Fibroblast of lung (primary cell): ENCODE results near the gene UROC1. TPM values are rescaled to one million over a fixed set of nuclear protein-coding genes. Genes with fewer than 3 reads are reported as not detected.

Experiments
- DNase-seq, 2 donors: peaks; one replicate each; pipeline versions ENCODE4 v3.0.0 to v3.0.0-alpha.2; 2010; ENCODE audit warnings: low read depth in 2 of 2
- H2AFZ ChIP-seq: 2 replicates; pipeline ENCODE4 v1.5.1; 2012; ENCODE audit warnings: low read length, control low read depth, inconsistent platforms
- H3K27ac ChIP-seq: 2 replicates; pipeline ENCODE4 v1.5.1; 2011; ENCODE audit warnings: low read length, control low read depth; ENCODE audit not compliant: insufficient read depth
- H3K27me3 ChIP-seq: 2 replicates; pipeline ENCODE4 v1.5.1; 2011; ENCODE audit warnings: mild to moderate bottlenecking, low read length; ENCODE audit not compliant: control insufficient read depth, insufficient read depth
- H3K36me3 ChIP-seq: 2 replicates; pipeline ENCODE4 v1.5.1; 2011; ENCODE audit warnings: low read length; ENCODE audit not compliant: control insufficient read depth, insufficient read depth
- H3K4me1 ChIP-seq: 2 replicates; pipeline ENCODE4 v1.5.1; 2011; ENCODE audit warnings: low read length; ENCODE audit not compliant: control insufficient read depth, insufficient read depth; ENCODE audit errors: extremely low read depth
- H3K4me2 ChIP-seq: 2 replicates; pipeline ENCODE4 v1.5.1; 2011; ENCODE audit warnings: low read length, control low read depth; ENCODE audit not compliant: insufficient read depth; ENCODE audit errors: extremely low read depth
- H3K4me3 ChIP-seq, 4 experiments: fragments of 200-600 bp in 1 of 4; sonication (generic) in 1 of 4; replicated peaks in 1 of 4; 2 replicates each; pipeline ENCODE4 v1.5.1; 2011 to 2016; ENCODE audit warnings: low read length in 4 of 4, low read depth in 3 of 4, mild to moderate bottlenecking in 3 of 4, control low read depth in 2 of 4, inconsistent platforms in 1 of 4, mixed read lengths in 1 of 4; ENCODE audit not compliant: insufficient read depth in 1 of 4; ENCODE audit errors: control extremely low read depth in 1 of 4
- H3K79me2 ChIP-seq: 2 replicates; pipeline ENCODE4 v1.5.1; 2012; ENCODE audit warnings: mild to moderate bottlenecking, low read length, inconsistent platforms; ENCODE audit not compliant: control insufficient read depth, insufficient read depth
- H3K9ac ChIP-seq: 2 replicates; pipeline ENCODE4 v1.5.1; 2011; ENCODE audit warnings: mild to moderate bottlenecking, low read length, control low read depth; ENCODE audit not compliant: insufficient read depth
- H3K9me3 ChIP-seq: 2 replicates; pipeline ENCODE4 v1.5.1; 2012; ENCODE audit warnings: low read depth, low read length; ENCODE audit not compliant: control insufficient read depth, insufficient read depth
- H4K20me1 ChIP-seq: 2 replicates; pipeline ENCODE4 v1.5.1; 2011; ENCODE audit warnings: low read length; ENCODE audit not compliant: control insufficient read depth, insufficient read depth; ENCODE audit errors: extremely low read depth
- EZH2 ChIP-seq: IDR thresholded peaks from 2 replicates; pipeline ENCODE4 v1.5.1; 2012; ENCODE audit warnings: low read length, control low read depth, mild to moderate bottlenecking; ENCODE audit errors: missing control alignments
- polyA plus RNA-seq, 2 donors: library from polyadenylated mRNA; depleted of rRNA in 1 of 2; stranded (reverse) in 1 of 2; unstranded in 1 of 2; fragments of >200 nt; gene quantifications; 2 replicates each; pipeline ENCODE4 v1.2.1, GENCODE V29; 2011 to 2012; ENCODE audit warnings: missing spikeins in 1 of 2
- total RNA-seq: library from RNA; depleted of rRNA; stranded (reverse); fragments of >200 nt; gene quantifications from 2 replicates; pipeline ENCODE4 v1.2.1, GENCODE V29; 2014
- TF ChIP-seq, protein P1 (sequence below), 2 donors: IDR thresholded peaks in 1 of 2; conservative IDR thresholded peaks in 1 of 2; 1 replicate in 1 of 2; 2 replicates in 1 of 2; pipeline ENCODE4 v1.5.1; 2011 to 2012; ENCODE audit warnings: low read length in 2 of 2, control low read depth in 1 of 2, inconsistent platforms in 1 of 2, low read depth in 1 of 2, mild to moderate bottlenecking in 1 of 2

Gene UROC1
- total and polyA plus RNA-seq, 2 donors (not counting 1 experiment from before 2014, with no cell fraction given) = not detected

DNA sequence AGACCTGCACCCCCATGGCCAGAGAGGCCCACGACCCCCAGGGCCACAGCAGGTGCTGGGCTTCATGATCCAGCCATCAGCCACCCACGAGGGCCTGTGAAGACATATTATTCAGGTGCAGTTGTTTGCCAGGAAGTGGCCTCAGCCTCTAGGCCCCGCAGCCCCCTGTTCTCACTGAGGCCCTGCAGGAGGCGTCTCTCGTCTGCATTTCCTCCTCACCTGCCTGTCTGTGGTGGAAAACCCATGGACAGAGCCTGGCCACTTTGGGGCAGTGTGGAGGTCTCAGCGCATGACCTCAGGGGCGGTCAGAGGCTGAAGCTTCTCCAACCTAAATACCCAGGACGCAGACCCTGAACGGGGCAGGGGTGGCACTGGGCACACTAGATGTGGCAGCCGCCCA is 18.6 kb downstream of the UROC1 start:
- H3K79me2 ChIP-seq = no peaks in the 10 kb centered on the region
- no peaks in the 10 kb centered on the region for H3K4me1 ChIP-seq
- TF ChIP-seq EZH2 = no peak
- TF ChIP-seq, protein P1, sequence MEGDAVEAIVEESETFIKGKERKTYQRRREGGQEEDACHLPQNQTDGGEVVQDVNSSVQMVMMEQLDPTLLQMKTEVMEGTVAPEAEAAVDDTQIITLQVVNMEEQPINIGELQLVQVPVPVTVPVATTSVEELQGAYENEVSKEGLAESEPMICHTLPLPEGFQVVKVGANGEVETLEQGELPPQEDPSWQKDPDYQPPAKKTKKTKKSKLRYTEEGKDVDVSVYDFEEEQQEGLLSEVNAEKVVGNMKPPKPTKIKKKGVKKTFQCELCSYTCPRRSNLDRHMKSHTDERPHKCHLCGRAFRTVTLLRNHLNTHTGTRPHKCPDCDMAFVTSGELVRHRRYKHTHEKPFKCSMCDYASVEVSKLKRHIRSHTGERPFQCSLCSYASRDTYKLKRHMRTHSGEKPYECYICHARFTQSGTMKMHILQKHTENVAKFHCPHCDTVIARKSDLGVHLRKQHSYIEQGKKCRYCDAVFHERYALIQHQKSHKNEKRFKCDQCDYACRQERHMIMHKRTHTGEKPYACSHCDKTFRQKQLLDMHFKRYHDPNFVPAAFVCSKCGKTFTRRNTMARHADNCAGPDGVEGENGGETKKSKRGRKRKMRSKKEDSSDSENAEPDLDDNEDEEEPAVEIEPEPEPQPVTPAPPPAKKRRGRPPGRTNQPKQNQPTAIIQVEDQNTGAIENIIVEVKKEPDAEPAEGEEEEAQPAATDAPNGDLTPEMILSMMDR (conservative IDR thresholded peaks at IDR 0.05 in 1 of 2, IDR thresholded peaks at IDR 0.05 in 1 of 2; ENCODE audit: low read depth in 1 of 2, low read length in 2 of 2) = no peak
- H3K4me3 ChIP-seq = no peak overlapping the region
- no peak overlapping the region for H3K27ac ChIP-seq
- no peak overlapping the region for H2AFZ ChIP-seq
- H3K9me3 ChIP-seq = no peaks in the 10 kb centered on the region
- H3K27me3 ChIP-seq = peaks cover 5% of the 10 kb centered on the region
- H3K36me3 ChIP-seq = no peaks in the 10 kb centered on the region
- H4K20me1 ChIP-seq = no peaks in the 10 kb centered on the region
- H3K9ac ChIP-seq = no peak overlapping the region
- H3K4me2 ChIP-seq = no peak overlapping the region
- no peak for DNase-seq

DNA sequence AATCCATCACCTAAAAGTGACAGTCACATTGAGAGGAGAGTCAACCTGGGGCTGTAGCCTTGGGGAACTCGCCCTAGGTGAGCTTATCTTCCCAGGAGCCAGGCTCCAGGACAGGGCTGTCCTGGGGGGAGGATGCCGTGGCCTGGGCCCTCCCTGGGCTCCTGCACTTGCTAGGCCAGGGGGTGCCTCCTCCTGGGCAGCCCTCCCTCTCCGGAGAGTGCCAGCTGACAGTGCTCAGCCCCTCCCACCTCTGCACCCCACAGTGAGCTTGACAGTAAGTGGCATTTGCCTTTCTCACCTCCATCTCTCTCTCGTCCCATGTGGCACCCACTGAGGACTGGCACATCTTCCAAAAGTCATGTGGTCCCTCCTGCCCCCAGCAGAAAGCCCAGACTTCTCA is 19.1 kb downstream of the UROC1 start:
- TF ChIP-seq EZH2 = no peak
- TF ChIP-seq, protein P1 (conservative IDR thresholded peaks at IDR 0.05 in 1 of 2, IDR thresholded peaks at IDR 0.05 in 1 of 2; ENCODE audit: low read depth in 1 of 2, low read length in 2 of 2) = no peak
- H3K27me3 ChIP-seq = peaks cover 5% of the 10 kb centered on the region
- H3K4me1 ChIP-seq = no peaks in the 10 kb centered on the region
- no peak overlapping the region for H2AFZ ChIP-seq
- no peak overlapping the region for H3K27ac ChIP-seq
- DNase-seq = no peak
- H4K20me1 ChIP-seq = no peaks in the 10 kb centered on the region
- no peak overlapping the region for H3K9ac ChIP-seq
- no peaks in the 10 kb centered on the region for H3K79me2 ChIP-seq
- no peaks in the 10 kb centered on the region for H3K9me3 ChIP-seq
- H3K4me2 ChIP-seq = no peak overlapping the region
- no peaks in the 10 kb centered on the region for H3K36me3 ChIP-seq
- no peak overlapping the region for H3K4me3 ChIP-seq

DNA sequence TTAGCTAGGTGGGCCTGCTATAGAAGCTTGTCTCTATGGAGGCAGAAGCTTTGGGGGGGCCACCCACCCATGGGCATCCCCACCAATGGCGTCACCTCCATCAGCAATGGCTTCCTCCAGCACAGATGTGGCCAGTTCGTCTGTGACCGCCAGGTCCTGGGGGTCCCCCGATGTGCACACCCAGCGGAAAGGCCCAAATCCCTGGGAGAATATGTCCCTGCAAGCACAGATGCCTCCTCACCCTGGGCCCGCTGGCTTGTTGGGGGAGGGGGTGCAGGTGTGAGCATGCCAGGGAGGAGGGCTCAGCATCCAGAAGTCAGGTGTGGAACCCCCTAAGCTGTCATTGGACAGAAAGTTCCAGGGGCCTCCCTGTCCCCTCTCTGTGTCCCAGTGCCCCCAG is 19.6 kb downstream of the UROC1 start:
- Histone ChIP-seq H3K4me1 (no peaks in the 10 kb centered on the region), H3K79me2 (no peaks in the 10 kb centered on the region), H3K4me3 (no peak overlapping the region), H4K20me1 (no peaks in the 10 kb centered on the region), H2AFZ (no peak overlapping the region), H3K27me3 (peaks cover 5% of the 10 kb centered on the region), H3K9me3 (no peaks in the 10 kb centered on the region), H3K27ac (no peak overlapping the region), H3K36me3 (no peaks in the 10 kb centered on the region), H3K4me2 (no peak overlapping the region), H3K9ac (no peak overlapping the region)
- no peak for DNase-seq
- no peak for TF ChIP-seq EZH2
- TF ChIP-seq, protein P1 (conservative IDR thresholded peaks at IDR 0.05 in 1 of 2, IDR thresholded peaks at IDR 0.05 in 1 of 2; ENCODE audit: low read depth in 1 of 2, low read length in 2 of 2) = no peak
